Activated T-cell treated with anti-CD3 and anti-CD28 coated beads, Interleukin-2, amount 50 U/mL, for 24 hours (primary cell): Measurements from ENCODE around the gene POLRMT.

Source experiments
- DNase-seq: peaks from one replicate; pipeline ENCODE4 v3.0.0-alpha.2; 2020
- H3K27ac Mint-ChIP-seq: 2 replicates; pipeline ENCODE4 v1.8.0; 2020; ENCODE audit warnings: mild to moderate bottlenecking, mixed read lengths
- H3K27me3 Mint-ChIP-seq: 2 replicates; pipeline ENCODE4 v1.8.0; 2020; ENCODE audit warnings: mixed read lengths
- H3K36me3 Mint-ChIP-seq: 2 replicates; pipeline ENCODE4 v1.8.0; 2020; ENCODE audit warnings: low read depth, mixed read lengths
- H3K4me1 Mint-ChIP-seq: 2 replicates; pipeline ENCODE4 v1.8.0; 2020; ENCODE audit warnings: low read depth, mixed read lengths
- H3K4me3 Mint-ChIP-seq: 2 replicates; pipeline ENCODE4 v1.8.0; 2020; ENCODE audit warnings: mild to moderate bottlenecking, moderate library complexity, mixed read lengths
- H3K9me3 Mint-ChIP-seq: 2 replicates; pipeline ENCODE4 v1.8.0; 2020; ENCODE audit warnings: mixed read lengths

The POLRMT gene

GRCh38 chr19:656751-657559, 23.6 kb upstream of the POLRMT start:
- no peak for DNase-seq
- Mint-ChIP-seq H3K9me3 (no peaks in the 10 kb centered on the region), H3K36me3 (peaks cover 84% of the 10 kb centered on the region), H3K27me3 (no peaks in the 10 kb centered on the region), H3K4me3 (no peak overlapping the region), H3K27ac (peak overlapping the region; percentile 63), H3K4me1 (peaks cover 61% of the 10 kb centered on the region)

GRCh38 chr19:655691-656090, 22.4 kb upstream of the POLRMT start:
- no peaks in the 10 kb centered on the region for H3K27me3 Mint-ChIP-seq
- no peak for DNase-seq
- no peaks in the 10 kb centered on the region for H3K9me3 Mint-ChIP-seq
- H3K27ac Mint-ChIP-seq: peak overlapping the region; percentile 79
- H3K36me3 Mint-ChIP-seq: peaks cover 80% of the 10 kb centered on the region
- H3K4me1 Mint-ChIP-seq: peaks cover 56% of the 10 kb centered on the region
- H3K4me3 Mint-ChIP-seq: no peak overlapping the region

GRCh38 chr19:653425-653824, 20.1 kb upstream of the POLRMT start:
- Mint-ChIP-seq H3K27me3 (no peaks in the 10 kb centered on the region), H3K4me3 (no peak overlapping the region), H3K4me1 (peaks cover 36% of the 10 kb centered on the region), H3K9me3 (no peaks in the 10 kb centered on the region), H3K36me3 (peaks cover 73% of the 10 kb centered on the region), H3K27ac (no peak overlapping the region)
- no peak for DNase-seq

- Mint-ChIP-seq H3K36me3 (peaks cover 72% of the 10 kb centered on the region), H3K27me3 (no peaks in the 10 kb centered on the region)
These were observed 19.4 kb upstream of the POLRMT start for GRCh38 chr19:652467-653389.

GRCh38 chr19:651991-652390, 18.7 kb upstream of the POLRMT start:
- no peak overlapping the region for H3K27ac Mint-ChIP-seq
- peaks cover 26% of the 10 kb centered on the region for H3K4me1 Mint-ChIP-seq
- H3K9me3 Mint-ChIP-seq: no peaks in the 10 kb centered on the region
- no peak overlapping the region for H3K4me3 Mint-ChIP-seq
- no peak for DNase-seq
- H3K27me3 Mint-ChIP-seq: no peaks in the 10 kb centered on the region
- peaks cover 68% of the 10 kb centered on the region for H3K36me3 Mint-ChIP-seq

More at GRCh38 chr19:652467-653389, 19.4 kb upstream of the POLRMT start:
- no peak overlapping the region for H3K27ac Mint-ChIP-seq
- no peak for DNase-seq
- H3K9me3 Mint-ChIP-seq: no peaks in the 10 kb centered on the region
- no peak overlapping the region for H3K4me3 Mint-ChIP-seq
- H3K4me1 Mint-ChIP-seq: peaks cover 34% of the 10 kb centered on the region

GRCh38 chr19:651114-651818, 17.9 kb upstream of the POLRMT start:
- DNase-seq: no peak
- H3K27ac Mint-ChIP-seq: no peak overlapping the region
- H3K9me3 Mint-ChIP-seq: no peaks in the 10 kb centered on the region
- peaks cover 23% of the 10 kb centered on the region for H3K4me1 Mint-ChIP-seq
- H3K36me3 Mint-ChIP-seq: peaks cover 68% of the 10 kb centered on the region
- H3K27me3 Mint-ChIP-seq: no peaks in the 10 kb centered on the region
- no peak overlapping the region for H3K4me3 Mint-ChIP-seq

- Mint-ChIP-seq H3K4me3 (no peak overlapping the region), H3K4me1 (peaks cover 12% of the 10 kb centered on the region), H3K36me3 (peaks cover 66% of the 10 kb centered on the region), H3K27me3 (no peaks in the 10 kb centered on the region), H3K27ac (no peak overlapping the region), H3K9me3 (no peaks in the 10 kb centered on the region)
- DNase-seq: no peak
These were observed 16.8 kb upstream of the POLRMT start for GRCh38 chr19:650121-650520.

- DNase-seq: no peak
- Mint-ChIP-seq H3K27ac (no peak overlapping the region), H3K36me3 (peaks cover 67% of the 10 kb centered on the region), H3K9me3 (no peaks in the 10 kb centered on the region), H3K4me3 (no peak overlapping the region), H3K4me1 (peaks cover 7% of the 10 kb centered on the region), H3K27me3 (no peaks in the 10 kb centered on the region)
These were observed 15.8 kb upstream of the POLRMT start for GRCh38 chr19:648904-649801.

- Mint-ChIP-seq H3K4me3 (no peak overlapping the region), H3K9me3 (no peaks in the 10 kb centered on the region), H3K4me1 (peaks cover 4% of the 10 kb centered on the region), H3K36me3 (peaks cover 62% of the 10 kb centered on the region), H3K27me3 (no peaks in the 10 kb centered on the region), H3K27ac (no peak overlapping the region)
- DNase-seq: no peak
These were observed 15.0 kb upstream of the POLRMT start for GRCh38 chr19:648305-648704.

- H3K9me3 Mint-ChIP-seq: no peaks in the 10 kb centered on the region
These were observed 14.4 kb upstream of the POLRMT start for GRCh38 chr19:647566-648284.

GRCh38 chr19:646779-647565, 13.6 kb upstream of the POLRMT start:
- H3K27ac Mint-ChIP-seq: no peak overlapping the region
- H3K36me3 Mint-ChIP-seq: peaks cover 57% of the 10 kb centered on the region
- H3K4me3 Mint-ChIP-seq: no peak overlapping the region
- no peaks in the 10 kb centered on the region for H3K9me3 Mint-ChIP-seq
- H3K4me1 Mint-ChIP-seq: peaks cover 2% of the 10 kb centered on the region
- no peaks in the 10 kb centered on the region for H3K27me3 Mint-ChIP-seq
- no peak for DNase-seq

More at GRCh38 chr19:647566-648284, 14.4 kb upstream of the POLRMT start:
- Mint-ChIP-seq H3K36me3 (peaks cover 60% of the 10 kb centered on the region), H3K4me3 (no peak overlapping the region), H3K4me1 (peaks cover 2% of the 10 kb centered on the region), H3K27me3 (no peaks in the 10 kb centered on the region), H3K27ac (no peak overlapping the region)
- no peak for DNase-seq

- peaks cover 56% of the 10 kb centered on the region for H3K36me3 Mint-ChIP-seq
- no peak for DNase-seq
- no peaks in the 10 kb centered on the region for H3K27me3 Mint-ChIP-seq
- peak overlapping the region; percentile 37 for H3K27ac Mint-ChIP-seq
- H3K4me3 Mint-ChIP-seq: no peak overlapping the region
- H3K9me3 Mint-ChIP-seq: no peaks in the 10 kb centered on the region
- peaks cover 2% of the 10 kb centered on the region for H3K4me1 Mint-ChIP-seq
These were observed 12.8 kb upstream of the POLRMT start for GRCh38 chr19:645912-646778.
